Measurements from ENCODE around the gene AAK1. TPM values are rescaled to one million over a fixed set of nuclear protein-coding genes. Genes with fewer than 3 reads are reported as not detected.

Gene AAK1
- total and polyA plus RNA-seq, 2 of the 13 experiments (the other 11 are each of a cell fraction or from before 2014, with no cell fraction given) = 9.8 to 10.3 TPM

- TF ChIP-seq ZBED4 (CRISPR knock-in tag; IDR thresholded peaks at IDR 0.05; ENCODE audit: borderline replicate concordance) (no peak), ZNF616 (CRISPR knock-in tag; IDR thresholded peaks at IDR 0.05; ENCODE audit: low read depth) (0 out of 2 replicates have a peak, but pooled peaks have one; percentile 14), NFKBIZ (CRISPR knock-in tag; IDR thresholded peaks at IDR 0.05) (no peak), NAIF1 (CRISPR knock-in tag; IDR thresholded peaks at IDR 0.05; ENCODE audit: borderline replicate concordance) (0 out of 2 replicates have a peak, but pooled peaks have one; percentile 34), HNF1B (CRISPR knock-in tag; IDR thresholded peaks at IDR 0.05) (peak; percentile 40; the same call in 1 of the 2 replicates), SNAPC5 (CRISPR knock-in tag; IDR thresholded peaks at IDR 0.05; ENCODE audit: borderline replicate concordance) (no peak), SRSF4 (IDR thresholded peaks at IDR 0.05; ENCODE audit: low read depth, low read length, poor library complexity, severe bottlenecking) (no peak), ZNF451 (CRISPR knock-in tag; IDR thresholded peaks at IDR 0.05) (no peak), SNRNP70 (IDR thresholded peaks at IDR 0.05; ENCODE audit: low read depth, low read length) (no peak), ZUFSP (CRISPR knock-in tag; IDR thresholded peaks at IDR 0.05; ENCODE audit: borderline replicate concordance) (no peak), ZNF367 (CRISPR knock-in tag; IDR thresholded peaks at IDR 0.05; ENCODE audit: borderline replicate concordance) (0 out of 2 replicates have a peak, but pooled peaks have one; percentile 7), MXD1 (CRISPR knock-in tag; IDR thresholded peaks at IDR 0.05) (no peak; the same call in 1 of the 2 replicates), SOX5 (CRISPR knock-in tag; IDR thresholded peaks at IDR 0.05; ENCODE audit: borderline replicate concordance) (peak; percentile 23; the same call in 1 of the 2 replicates), PBX2 (CRISPR knock-in tag; IDR thresholded peaks at IDR 0.05) (no peak), RARA (CRISPR knock-in tag; IDR thresholded peaks at IDR 0.05) (peak; percentile 78), ZNF816 (CRISPR knock-in tag; IDR thresholded peaks at IDR 0.05; ENCODE audit: borderline replicate concordance) (peak; percentile 63; the same call in 1 of the 2 replicates), ZNF678 (CRISPR knock-in tag; IDR thresholded peaks at IDR 0.05) (peak; percentile 78; the same call in 1 of the 2 replicates), KDM6A (CRISPR knock-in tag; IDR thresholded peaks at IDR 0.05; ENCODE audit: low read depth) (no peak), TBX2 (CRISPR knock-in tag; IDR thresholded peaks at IDR 0.05; ENCODE audit: borderline replicate concordance) (0 out of 2 replicates have a peak, but pooled peaks have one; percentile 5)
Observed at GRCh38 chr2:69642709-69643601, 584 bp downstream of the AAK1 start (continued).
